Naive thymus-derived CD4-positive, alpha-beta T cell (primary cell): ENCODE measurements around the gene CEACAM6. TPM values are rescaled to one million over a fixed set of nuclear protein-coding genes. Genes with fewer than 3 reads are reported as not detected.

Experiments used
- ATAC-seq: fragments of 150-1000 bp; cut with Tn5 transposase; 2 replicates; pipeline ENCODE4 v1.10.0; 2021; ENCODE audit warnings: mild to moderate bottlenecking, moderate library complexity
- CTCF ChIA-PET: fragments of 350-600 bp; sonication (Branson Sonifier 250); formaldehyde crosslinking; loops from one replicate; lab custom pipeline; 2021; ENCODE audit warnings: antibody characterized with exemption; lab: Charles Lee
- POLR2A ChIA-PET: fragments of 350-600 bp; sonication (Branson Sonifier 250); formaldehyde crosslinking; loops from one replicate; lab custom pipeline; 2021; ENCODE audit warnings: antibody characterized with exemption, inconsistent platforms; lab: Charles Lee
- DNase-seq, 9 donors: peaks; one replicate each; pipeline versions ENCODE4 v3.0.0 to v3.0.0-alpha.2; 2020 to 2022; ENCODE audit warnings: mixed read lengths in 1 of 9
- H3K27ac ChIP-seq: one replicate; pipeline ENCODE4 v1.7.0; 2013; ENCODE audit warnings: mild to moderate bottlenecking, low read depth, low read length, moderate library complexity
- H3K27me3 ChIP-seq, 2 donors: one replicate each; pipeline ENCODE4 v1.7.0; 2013; ENCODE audit warnings: low read length in 2 of 2, mild to moderate bottlenecking in 2 of 2, moderate library complexity in 2 of 2; ENCODE audit not compliant: control insufficient read depth in 2 of 2, insufficient read depth in 2 of 2
- H3K36me3 ChIP-seq, 3 experiments: 1 replicate in 2 of 3; 2 replicates in 1 of 3; pipeline ENCODE4 v1.7.0; 2013; ENCODE audit warnings: low read length in 3 of 3, mild to moderate bottlenecking in 3 of 3, moderate library complexity in 1 of 3; ENCODE audit not compliant: insufficient read depth in 3 of 3, control insufficient read depth in 2 of 3
- H3K4me1 ChIP-seq, 2 donors: one replicate each; pipeline ENCODE4 v1.7.0; 2013; ENCODE audit warnings: low read length in 2 of 2, mild to moderate bottlenecking in 2 of 2, moderate library complexity in 1 of 2; ENCODE audit not compliant: control insufficient read depth in 2 of 2, insufficient read depth in 2 of 2
- H3K4me3 ChIP-seq: 2 replicates; pipeline ENCODE4 v1.7.0; 2013; ENCODE audit warnings: mild to moderate bottlenecking, low read length
- H3K9me3 ChIP-seq, 3 experiments: 1 replicate in 2 of 3; 2 replicates in 1 of 3; pipeline ENCODE4 v1.7.0; 2013; ENCODE audit warnings: low read length in 3 of 3; ENCODE audit not compliant: control insufficient read depth in 2 of 3
- H3K27ac Mint-ChIP-seq, 9 donors: one replicate each; pipeline ENCODE4 v1.8.0; 2020 to 2022; ENCODE audit warnings: mixed read lengths in 9 of 9, mild to moderate bottlenecking in 8 of 9, moderate library complexity in 5 of 9, inconsistent platforms in 2 of 9
- H3K27me3 Mint-ChIP-seq, 5 donors: one replicate each; pipeline ENCODE4 v1.8.0; 2021 to 2022; ENCODE audit warnings: mixed read lengths in 5 of 5, mild to moderate bottlenecking in 1 of 5
- H3K36me3 Mint-ChIP-seq, 5 donors: one replicate each; pipeline ENCODE4 v1.8.0; 2020 to 2022; ENCODE audit warnings: mixed read lengths in 5 of 5, mild to moderate bottlenecking in 3 of 5, inconsistent platforms in 1 of 5
- H3K4me1 Mint-ChIP-seq, 7 donors: one replicate each; pipeline ENCODE4 v1.8.0; 2020 to 2022; ENCODE audit warnings: mixed read lengths in 7 of 7, mild to moderate bottlenecking in 3 of 7, inconsistent platforms in 1 of 7
- H3K4me3 Mint-ChIP-seq, 10 donors: one replicate each; pipeline ENCODE4 v1.8.0; 2020 to 2022; ENCODE audit warnings: mild to moderate bottlenecking in 10 of 10, mixed read lengths in 10 of 10, moderate library complexity in 6 of 10, inconsistent platforms in 2 of 10
- H3K9me3 Mint-ChIP-seq, 11 donors: one replicate each; pipeline ENCODE4 v1.8.0; 2020 to 2022; ENCODE audit warnings: mixed read lengths in 11 of 11, mild to moderate bottlenecking in 4 of 11, inconsistent platforms in 1 of 11, moderate library complexity in 1 of 11
- intact Hi-C, 2 donors: fragments of 100-400 bp; cut with micrococcal nuclease; formaldehyde crosslinking; loops; one replicate each; pipeline ENCODE4 v1.15.1; 2023
- polyA plus RNA-seq, 2 donors: library from polyadenylated mRNA; unstranded; fragments of 300-500 nt; fragmentation: Illumina TruSeq; gene quantifications; one replicate each; pipeline ENCODE4 v1.2.3, GENCODE V29; 2021
- total RNA-seq, 6 experiments: library from RNA in 5 of 6; stranded (reverse) in 5 of 6; gene quantifications; 1 replicate in 5 of 6; 2 replicates in 1 of 6; pipeline ENCODE4 v1.2.3 and lab custom pipeline; 2021 to 2026

CEACAM6 gene
- total and polyA plus RNA-seq, 7 experiments from 2014 or later, result 0.15 TPM; not detected in 6

GRCh38 chr19:41804336-41804735, 49.0 kb downstream of the CEACAM6 start:
- Mint-ChIP-seq H3K27me3 (peaks cover 0 to 10% (median 8%) of the 10 kb centered on the region in 5 donors), H3K4me1 (peaks cover 0 to 34% (median 31%) of the 10 kb centered on the region in 7 donors), H3K9me3 (peaks cover 0 to 4% (median 0%) of the 10 kb centered on the region in 11 donors), H3K4me3 (peak overlapping the region in 7 of 10 donors; percentile 8 to 58 (median 29)), H3K36me3 (peaks cover 0 to 4% (median 0%) of the 10 kb centered on the region in 5 donors), H3K27ac (peak overlapping the region in 6 of 9 donors; percentile 18 to 86 (median 64))
- H3K27me3 ChIP-seq, result no peaks in the 10 kb centered on the region
- intact Hi-C loops, result no loop called here
- H3K4me1 ChIP-seq, result no peaks in the 10 kb centered on the region
- peak; percentile 58 for ATAC-seq
- ChIA-PET POLR2A (no interaction called here), CTCF (interaction anchor here (0.6 to 1.2 kb wide), 3 partner anchors 9 to 194 kb away, joined by 3 to 4 read pairs (median 3); no protein-coding TSS in a partner anchor)
- no peaks in the 10 kb centered on the region for H3K9me3 ChIP-seq
- H3K36me3 ChIP-seq, result no peaks in the 10 kb centered on the region
- H3K27ac ChIP-seq, result no peak overlapping the region
- DNase-seq, result peak in 2 of 9 donors; percentile 5 to 13
- H3K4me3 ChIP-seq, result no peak overlapping the region

GRCh38 chr19:41807176-41807575, 51.8 kb downstream of the CEACAM6 start:
- CTCF ChIA-PET, result no interaction called here
- no peak for ATAC-seq

GRCh38 chr19:41808663-41809566, 53.6 kb downstream of the CEACAM6 start:
- H3K4me1 Mint-ChIP-seq, result peaks cover 0 to 25% (median 16%) of the 10 kb centered on the region in 7 donors
- no peak overlapping the region for H3K4me3 ChIP-seq
- no peak overlapping the region for H3K27ac Mint-ChIP-seq
- H3K9me3 ChIP-seq, result no peaks in the 10 kb centered on the region
- no peaks in the 10 kb centered on the region for H3K27me3 ChIP-seq
- ATAC-seq, result peak; percentile 69
- H3K36me3 ChIP-seq, result no peaks in the 10 kb centered on the region
- no peak for DNase-seq
- intact Hi-C loops, result no loop called here
- H3K27me3 Mint-ChIP-seq, result peaks cover 0 to 9% (median 5%) of the 10 kb centered on the region in 5 donors
- H3K4me1 ChIP-seq, result no peaks in the 10 kb centered on the region
- POLR2A ChIA-PET, result no interaction called here
- H3K4me3 Mint-ChIP-seq, result no peak overlapping the region
- CTCF ChIA-PET, result interaction anchor here (0.6 kb wide), 1 partner anchor 56 kb away, joined by 6 read pairs; no protein-coding TSS in a partner anchor
- no peak overlapping the region for H3K27ac ChIP-seq
- no peaks in the 10 kb centered on the region for H3K36me3 Mint-ChIP-seq
- H3K9me3 Mint-ChIP-seq, result no peaks in the 10 kb centered on the region

More at GRCh38 chr19:41807176-41807575, 51.8 kb downstream of the CEACAM6 start:
- Histone ChIP-seq H3K9me3 (no peaks in the 10 kb centered on the region), H3K36me3 (no peaks in the 10 kb centered on the region), H3K4me1 (no peaks in the 10 kb centered on the region), H3K4me3 (no peak overlapping the region), H3K27me3 (no peaks in the 10 kb centered on the region), H3K27ac (no peak overlapping the region)
- peaks cover 0 to 4% (median 0%) of the 10 kb centered on the region in 5 donors for H3K36me3 Mint-ChIP-seq
- intact Hi-C loops, result no loop called here
- H3K4me1 Mint-ChIP-seq, result peaks cover 0 to 30% (median 25%) of the 10 kb centered on the region in 7 donors
- POLR2A ChIA-PET, result no interaction called here
- H3K9me3 Mint-ChIP-seq, result no peaks in the 10 kb centered on the region
- H3K4me3 Mint-ChIP-seq, result no peak overlapping the region
- peaks cover 0 to 10% (median 8%) of the 10 kb centered on the region in 5 donors for H3K27me3 Mint-ChIP-seq
- DNase-seq, result no peak
- no peak overlapping the region for H3K27ac Mint-ChIP-seq

- CTCF ChIA-PET, result no interaction called here
- Mint-ChIP-seq H3K27me3 (peaks cover 0 to 9% (median 5%) of the 10 kb centered on the region in 5 donors), H3K4me1 (peaks cover 11 to 24% (median 16%) of the 10 kb centered on the region in 7 donors), H3K36me3 (no peaks in the 10 kb centered on the region), H3K27ac (peak overlapping the region in 1 of 9 donors; percentile 19), H3K4me3 (no peak overlapping the region), H3K9me3 (no peaks in the 10 kb centered on the region)
- Histone ChIP-seq H3K4me3 (no peak overlapping the region), H3K36me3 (no peaks in the 10 kb centered on the region), H3K27ac (no peak overlapping the region), H3K9me3 (no peaks in the 10 kb centered on the region), H3K4me1 (no peaks in the 10 kb centered on the region), H3K27me3 (no peaks in the 10 kb centered on the region)
- DNase-seq, result no peak
- intact Hi-C loops, result no loop called here
- no peak for ATAC-seq
- POLR2A ChIA-PET, result no interaction called here
Measured at GRCh38 chr19:41810301-41810700, 55.0 kb downstream of the CEACAM6 start.

GRCh38 chr19:41811036-41811435, 55.7 kb downstream of the CEACAM6 start:
- Mint-ChIP-seq H3K4me1 (peaks cover 9 to 20% (median 13%) of the 10 kb centered on the region in 7 donors), H3K27ac (no peak overlapping the region), H3K36me3 (no peaks in the 10 kb centered on the region), H3K9me3 (no peaks in the 10 kb centered on the region), H3K27me3 (peaks cover 0 to 8% (median 4%) of the 10 kb centered on the region in 5 donors), H3K4me3 (no peak overlapping the region)
- Histone ChIP-seq H3K4me3 (no peak overlapping the region), H3K36me3 (no peaks in the 10 kb centered on the region), H3K4me1 (no peaks in the 10 kb centered on the region), H3K27ac (no peak overlapping the region), H3K27me3 (no peaks in the 10 kb centered on the region), H3K9me3 (no peaks in the 10 kb centered on the region)
- ATAC-seq (peak; percentile 77), DNase-seq (no peak)
- intact Hi-C loops, result no loop called here
- CTCF ChIA-PET, result no interaction called here
- POLR2A ChIA-PET, result no interaction called here

- ChIA-PET POLR2A (no interaction called here), CTCF (interaction anchor here (0.6 kb wide), 1 partner anchor 185 kb away, joined by 3 read pairs; no protein-coding TSS in a partner anchor)
- H3K27ac ChIP-seq, result no peak overlapping the region
- ATAC-seq (no peak), DNase-seq (no peak)
- Mint-ChIP-seq H3K27ac (peak overlapping the region in 1 of 9 donors; percentile 3), H3K4me1 (peaks cover 9 to 20% (median 13%) of the 10 kb centered on the region in 7 donors), H3K9me3 (no peaks in the 10 kb centered on the region), H3K36me3 (no peaks in the 10 kb centered on the region), H3K27me3 (peaks cover 0 to 8% (median 4%) of the 10 kb centered on the region in 5 donors), H3K4me3 (no peak overlapping the region)
- no peak overlapping the region for H3K4me3 ChIP-seq
- intact Hi-C loops, result no loop called here
- no peaks in the 10 kb centered on the region for H3K4me1 ChIP-seq
- no peaks in the 10 kb centered on the region for H3K9me3 ChIP-seq
- no peaks in the 10 kb centered on the region for H3K36me3 ChIP-seq
- H3K27me3 ChIP-seq, result no peaks in the 10 kb centered on the region
Measured at GRCh38 chr19:41811981-41812380, 56.7 kb downstream of the CEACAM6 start.
